IMR-90 (cell line): ENCODE measurements around the gene MCF2L. TPM values are rescaled to one million over a fixed set of nuclear protein-coding genes. Genes with fewer than 3 reads are reported as not detected.

Experiments used
- ATAC-seq: fragments of 200-7000 bp; cut with Tn5 transposase; 2 replicates; pipeline ENCODE4 v1.9.1; 2020; ENCODE audit warnings: low read depth, mild to moderate bottlenecking, moderate library complexity
- BruUV-seq: library from RNA; stranded (reverse); fragments of 400-500 nt; replicated peaks from 2 replicates; lab custom pipeline; 2021; lab: Mats Ljungman, UMichigan
- CTCF ChIA-PET: fragments of 300-600 bp; formaldehyde crosslinking; extraction: SDS; loops from one replicate; lab custom pipeline; 2021; ENCODE audit warnings: antibody characterized with exemption; lab: Yijun Ruan, JAX
- POLR2A ChIA-PET: fragments of 300-600 bp; sonication (Branson Sonifier 250); formaldehyde crosslinking; loops from one replicate; lab custom pipeline; 2022; ENCODE audit warnings: antibody characterized with exemption; ENCODE audit not compliant: unreplicated experiment; lab: Charles Lee
- DNase-seq: peaks from one replicate; pipeline ENCODE4 v3.0.0; 2013
- H2AFZ ChIP-seq: replicated peaks from 2 replicates; pipeline ENCODE3; 2013; ENCODE audit warnings: low read length, mild to moderate bottlenecking; ENCODE audit not compliant: poor library complexity
- H2AK5ac ChIP-seq: 2 replicates; pipeline ENCODE4 v1.6.1; 2013; ENCODE audit warnings: low read depth, low read length, inconsistent platforms
- H2AK9ac ChIP-seq: replicated peaks from 2 replicates; pipeline ENCODE3; 2013; ENCODE audit warnings: mild to moderate bottlenecking, low read depth, low read length, moderate library complexity; ENCODE audit not compliant: poor library complexity
- H2BK120ac ChIP-seq: 2 replicates; pipeline ENCODE4 v1.6.1; 2013; ENCODE audit warnings: low read depth, low read length, inconsistent platforms
- H2BK15ac ChIP-seq: 3 replicates; pipeline ENCODE4 v1.6.1; 2013; ENCODE audit warnings: low read depth, low read length, inconsistent platforms
- H2BK20ac ChIP-seq: 2 replicates; pipeline ENCODE4 v1.6.1; 2013; ENCODE audit warnings: low read depth, mild to moderate bottlenecking, inconsistent platforms, low read length, moderate library complexity
- H2BK5ac ChIP-seq: 2 replicates; pipeline ENCODE4 v1.6.1; 2013; ENCODE audit warnings: mild to moderate bottlenecking, low read depth, low read length, inconsistent platforms; ENCODE audit not compliant: poor library complexity, severe bottlenecking
- H3K14ac ChIP-seq: replicated peaks from 2 replicates; pipeline ENCODE4 v1.6.1; 2013; ENCODE audit warnings: low read depth, low read length, inconsistent platforms
- H3K18ac ChIP-seq: 2 replicates; pipeline ENCODE4 v1.6.1; 2013; ENCODE audit warnings: low read depth, low read length, control low read depth
- H3K23ac ChIP-seq: 2 replicates; pipeline ENCODE4 v1.6.1; 2013; ENCODE audit warnings: low read depth, low read length, inconsistent platforms
- H3K27ac ChIP-seq: 2 replicates; pipeline ENCODE4 v1.5.1; 2013; ENCODE audit warnings: mild to moderate bottlenecking, control low read depth, low read length; ENCODE audit not compliant: insufficient read depth
- H3K27me3 ChIP-seq: 2 replicates; pipeline ENCODE4 v1.6.1; 2013; ENCODE audit warnings: low read length; ENCODE audit not compliant: control insufficient read depth, insufficient read depth
- H3K36me3 ChIP-seq: 2 replicates; pipeline ENCODE4 v1.6.1; 2013; ENCODE audit warnings: low read length, mixed read lengths; ENCODE audit not compliant: control insufficient read depth, insufficient read depth
- H3K4ac ChIP-seq: 2 replicates; pipeline ENCODE4 v1.6.1; 2013; ENCODE audit warnings: low read depth, low read length, inconsistent platforms
- H3K4me1 ChIP-seq: 2 replicates; pipeline ENCODE4 v1.6.1; 2013; ENCODE audit warnings: low read length, mixed read lengths; ENCODE audit not compliant: control insufficient read depth, insufficient read depth
- H3K4me2 ChIP-seq: 2 replicates; pipeline ENCODE4 v1.6.1; 2013; ENCODE audit warnings: low read depth, mild to moderate bottlenecking, control low read depth, low read length, moderate library complexity
- H3K4me3 ChIP-seq: 2 replicates; pipeline ENCODE4 v1.5.1; 2013; ENCODE audit warnings: low read depth, mild to moderate bottlenecking, control low read depth, low read length, moderate library complexity; ENCODE audit not compliant: insufficient read depth
- H3K56ac ChIP-seq: 2 replicates; pipeline ENCODE4 v1.6.1; 2013; ENCODE audit warnings: low read length, inconsistent platforms; ENCODE audit not compliant: insufficient read depth; ENCODE audit errors: extremely low read depth
- H3K79me1 ChIP-seq, 2 experiments: 2 replicates each; pipeline ENCODE4 v1.6.1; 2013; ENCODE audit warnings: low read length in 2 of 2, inconsistent platforms in 1 of 2, low read depth in 1 of 2
- H3K9ac ChIP-seq: 2 replicates; pipeline ENCODE4 v1.6.1; 2013; ENCODE audit warnings: low read depth, low read length, control low read depth
- H3K9me1 ChIP-seq: 2 replicates; pipeline ENCODE4 v1.6.1; 2013; ENCODE audit warnings: low read length, inconsistent platforms; ENCODE audit not compliant: insufficient read depth
- H3K9me3 ChIP-seq: 2 replicates; pipeline ENCODE4 v1.6.1; 2013; ENCODE audit warnings: low read length; ENCODE audit not compliant: control insufficient read depth, insufficient read depth
- H4K20me1 ChIP-seq: 2 replicates; pipeline ENCODE4 v1.6.1; 2013; ENCODE audit warnings: low read length, inconsistent platforms; ENCODE audit not compliant: insufficient read depth
- H4K5ac ChIP-seq: 2 replicates; pipeline ENCODE4 v1.6.1; 2013; ENCODE audit warnings: mild to moderate bottlenecking, low read depth, low read length, control low read depth
- H4K8ac ChIP-seq, 2 experiments: 2 replicates each; pipeline ENCODE4 v1.6.1; 2013; ENCODE audit warnings: low read depth in 2 of 2, low read length in 2 of 2, control low read depth in 1 of 2, inconsistent platforms in 1 of 2
- H4K91ac ChIP-seq: 2 replicates; pipeline ENCODE4 v1.6.1; 2013; ENCODE audit warnings: low read depth, low read length, inconsistent platforms; ENCODE audit not compliant: insufficient read depth
- BHLHE40 ChIP-seq: fragments of 150-350 bp; IDR thresholded peaks from 2 replicates; pipeline ENCODE4 v1.6.1; 2016; ENCODE audit warnings: mild to moderate bottlenecking, low read depth, low read length
- CHD1 ChIP-seq: IDR thresholded peaks from 2 replicates; pipeline ENCODE4 v1.6.1; 2012; ENCODE audit warnings: low read depth, low read length, improper control_type of control experiment
- RFX5 ChIP-seq: IDR thresholded peaks from 2 replicates; pipeline ENCODE4 v1.8.0; 2012; ENCODE audit warnings: low read depth, mild to moderate bottlenecking, low read length, moderate library complexity
- WGBS, 2 experiments: methylation state at CpG; one replicate each; pipeline versions ENCODE4 v1.1.5 to v1.1.7; 2013; ENCODE audit warnings: missing lambda C conversion rate in 2 of 2; ENCODE audit not compliant: insufficient read length in 1 of 2; ENCODE audit errors: extremely low coverage in 2 of 2; 5-methylcytosine and 5-hydroxymethylcytosine counted together
- dilution Hi-C: fragments of 300-500 bp; cut with HindIII; formaldehyde crosslinking; loops from one replicate; pipeline ENCODE4 v1.14.3; 2018; ENCODE audit warnings: low sequenced_read_pairs; ENCODE audit not compliant: unreplicated experiment
- in situ Hi-C: fragments of 300-500 bp; cut with MboI; formaldehyde crosslinking; loops from 3 replicates; pipeline ENCODE4 v1.14.3; 2019; ENCODE audit warnings: low sequenced_read_pairs, inconsistent platforms, mixed read lengths
- intact Hi-C: fragments of 100-400 bp; cut with micrococcal nuclease; formaldehyde crosslinking; loops from 2 replicates; pipeline ENCODE4 v1.10.0; 2022
- polyA plus RNA-seq, 3 experiments: library from polyadenylated mRNA; depleted of rRNA; stranded (reverse); fragments of >200 nt; gene quantifications; 2 replicates each; pipeline ENCODE4 v1.2.3, GENCODE V29; 2012; ENCODE audit warnings: low replicate concordance in 1 of 3
- total RNA-seq: library from RNA; depleted of rRNA; stranded (reverse); fragments of >200 nt; gene quantifications from 2 replicates; pipeline ENCODE4 v1.2.3, GENCODE V29; 2012

The MCF2L gene
- total and polyA plus RNA-seq, 2 of the 4 experiments (the other 2 are of a cell fraction): 0.18 TPM; not detected in 1

DNA sequence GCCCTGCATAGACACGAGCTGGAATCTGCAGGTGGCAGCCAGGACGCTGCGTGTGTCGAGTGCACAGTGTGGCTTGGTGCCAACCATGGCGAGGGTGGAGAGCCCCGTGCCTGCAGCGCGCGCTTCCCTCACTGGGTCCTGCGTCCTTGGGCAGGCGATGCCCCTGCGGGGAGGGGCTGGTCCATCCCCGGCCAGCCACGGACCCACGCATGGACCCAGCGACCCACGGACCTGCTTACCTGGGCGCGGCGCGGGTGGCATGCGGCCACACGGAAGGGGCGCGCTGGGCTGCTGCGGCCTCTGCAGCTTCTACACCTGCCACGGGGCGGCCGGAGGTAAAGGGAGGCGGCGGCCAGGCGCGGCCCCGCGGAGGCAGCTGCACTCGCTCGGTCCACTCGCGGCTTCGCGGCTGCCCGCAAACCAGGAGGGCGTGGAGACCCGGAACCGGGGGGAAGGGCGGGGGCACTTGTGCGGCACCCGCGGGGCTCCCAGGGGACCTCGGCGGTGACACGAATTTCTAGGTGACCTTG lies 569 bp upstream of the MCF2L start:
- Histone ChIP-seq H3K36me3 (no peaks in the 10 kb centered on the region), H3K56ac (no peak overlapping the region), H2AK9ac (no peak overlapping the region), H2BK20ac (no peak overlapping the region), H3K14ac (no peak overlapping the region), H2AK5ac (no peak overlapping the region), H3K4me3 (no peak overlapping the region), H3K9ac (no peak overlapping the region), H3K4me1 (no peaks in the 10 kb centered on the region), H2AFZ (no peak overlapping the region), H3K27me3 (peaks cover 66% of the 10 kb centered on the region), H3K4me2 (peak overlapping the region; percentile 31; the same call in 1 of the 2 replicates), H3K18ac (no peak overlapping the region), H3K27ac (no peak overlapping the region), H3K23ac (no peak overlapping the region), H4K20me1 (no peaks in the 10 kb centered on the region), H2BK120ac (no peak overlapping the region), H3K4ac (no peak overlapping the region), H4K91ac (no peak overlapping the region), H3K9me3 (peaks cover 7% of the 10 kb centered on the region), H4K5ac (no peak overlapping the region), H3K79me1 (no peaks in the 10 kb centered on the region), H4K8ac (no peak overlapping the region), H2BK15ac (no peak overlapping the region), H3K9me1 (no peaks in the 10 kb centered on the region), H2BK5ac (no peak overlapping the region)
- in situ Hi-C loops (no loop called here), intact Hi-C loops (no loop called here), dilution Hi-C loops (no loop called here)
- no TSS peak for BruUV-seq
- DNase-seq (no peak), ATAC-seq (no peak)
- ChIA-PET CTCF (no interaction called here), POLR2A (no interaction called here)
- 9% methylated on average over 40 of the region's 52 CpGs; no CpG with 5 or more reads in 1 of the 2 experiments for WGBS, 2 experiments
- TF ChIP-seq RFX5 (no peak), BHLHE40 (no peak), CHD1 (no peak)
